D721Med (cell line): ENCODE data around the gene SREBF1.

Source experiments
- DNase-seq: peaks from one replicate; pipeline ENCODE4 v3.0.0; 2011; ENCODE audit warnings: low spot score; ENCODE audit not compliant: insufficient read length
- FAIRE-seq: peaks from 2 replicates; lab custom pipeline; 2011; peaks lifted over from hg19 to GRCh38; lab: Jason Lieb, UNC
- CTCF ChIP-seq: IDR thresholded peaks from 2 replicates; pipeline ENCODE4 v1.5.1; 2012; ENCODE audit warnings: mild to moderate bottlenecking, control low read depth; ENCODE audit not compliant: insufficient read depth; ENCODE audit errors: missing control alignments

The SREBF1 gene

GRCh38 chr17:17877529-17878358, 41.0 kb upstream of the SREBF1 start:
- no peak for TF ChIP-seq CTCF
- FAIRE-seq (no peak), DNase-seq (no peak)

- no peak for DNase-seq
- no peak for TF ChIP-seq CTCF
- FAIRE-seq, result no peak
Observed at GRCh38 chr17:17876959-17877528, 40.3 kb upstream of the SREBF1 start.

- DNase-seq (no peak), FAIRE-seq (no peak)
- TF ChIP-seq CTCF, result no peak
Observed at GRCh38 chr17:17874478-17874877, 37.7 kb upstream of the SREBF1 start.

GRCh38 chr17:17873450-17873991, 36.7 kb upstream of the SREBF1 start:
- FAIRE-seq, result no peak
- DNase-seq, result no peak
- no peak for TF ChIP-seq CTCF

GRCh38 chr17:17872547-17873345, 36.0 kb upstream of the SREBF1 start:
- TF ChIP-seq CTCF, result no peak
- DNase-seq (no peak), FAIRE-seq (no peak)

GRCh38 chr17:17871913-17872312, 35.1 kb upstream of the SREBF1 start:
- FAIRE-seq, result no peak
- no peak for DNase-seq

More at GRCh38 chr17:17871913-17872312, 35.1 kb upstream of the SREBF1 start:
- no peak for TF ChIP-seq CTCF
